Measurements from ENCODE around the gene OBP2B.

Gene OBP2B

DNA sequence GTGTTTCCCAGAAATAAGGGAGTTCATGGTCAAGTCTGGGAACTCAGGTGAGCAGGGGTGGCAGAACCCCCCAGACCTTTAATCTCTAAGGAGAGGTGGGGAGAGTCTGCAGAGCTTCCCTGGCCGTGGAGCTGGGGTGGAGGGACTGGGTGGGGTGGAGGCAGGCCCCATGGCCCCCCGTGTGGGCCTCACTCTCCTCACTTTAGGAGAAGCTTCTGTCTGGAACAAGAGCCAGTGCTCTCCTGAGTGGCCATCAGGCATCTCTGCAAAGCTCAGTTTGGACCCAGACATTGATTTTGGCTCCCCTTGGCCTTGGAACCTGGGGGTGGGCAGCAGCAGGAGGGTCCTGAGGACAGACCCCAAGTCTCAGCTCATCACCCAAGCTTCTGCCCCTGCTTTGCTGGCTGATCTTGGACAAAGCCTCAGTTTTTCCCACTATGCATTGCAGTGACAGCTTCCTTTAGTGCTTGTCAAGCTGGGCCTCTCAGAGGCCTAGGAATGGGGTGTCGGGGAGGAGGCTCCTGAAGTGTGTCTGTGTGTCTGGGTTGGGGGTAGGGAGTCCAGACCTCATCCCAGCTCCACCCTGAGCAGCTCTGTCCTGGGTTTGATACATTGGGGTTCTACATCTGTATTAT lies 41.8 kb downstream of the OBP2B start:
- no peak for DNase-seq (ENCODE audit: low read depth in 2 of 2)

DNA sequence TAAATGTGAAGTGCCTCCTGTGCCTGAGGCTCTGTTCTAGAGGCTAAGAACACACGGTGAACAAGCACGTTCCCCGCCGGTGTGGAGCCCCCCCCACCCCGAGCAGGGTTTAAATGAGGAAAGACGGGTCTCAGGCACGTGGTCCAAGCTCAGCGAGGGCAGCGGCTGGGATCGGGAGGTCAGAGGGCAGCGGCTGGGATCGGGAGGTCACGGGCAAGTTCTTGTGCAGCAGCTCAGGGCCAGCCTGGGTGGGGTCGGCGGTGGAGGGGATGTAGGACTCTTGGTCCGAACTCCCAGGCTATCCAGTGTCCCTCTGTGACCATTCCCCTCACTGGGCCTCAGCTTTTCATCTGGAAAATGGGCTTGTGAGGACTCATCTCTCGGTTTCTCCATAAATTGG lies 42.7 kb downstream of the OBP2B start:
- DNase-seq (ENCODE audit: low read depth in 2 of 2), result no peak

DNA sequence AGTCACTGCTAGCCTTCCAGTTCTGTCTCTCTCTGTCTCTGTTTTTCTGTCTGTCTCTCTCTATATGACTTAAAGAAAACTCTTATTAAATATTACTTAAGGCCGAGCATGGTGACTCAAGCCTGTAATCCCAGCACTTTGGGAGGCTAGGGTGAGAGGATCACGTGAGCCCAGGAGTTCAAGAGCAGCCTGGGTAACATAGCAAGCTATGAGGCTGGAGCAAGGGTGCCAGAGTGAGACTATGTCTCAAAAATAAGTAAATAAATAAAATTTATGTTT lies 43.7 kb downstream of the OBP2B start:
- DNase-seq (ENCODE audit: low read depth in 2 of 2), result no peak

DNA sequence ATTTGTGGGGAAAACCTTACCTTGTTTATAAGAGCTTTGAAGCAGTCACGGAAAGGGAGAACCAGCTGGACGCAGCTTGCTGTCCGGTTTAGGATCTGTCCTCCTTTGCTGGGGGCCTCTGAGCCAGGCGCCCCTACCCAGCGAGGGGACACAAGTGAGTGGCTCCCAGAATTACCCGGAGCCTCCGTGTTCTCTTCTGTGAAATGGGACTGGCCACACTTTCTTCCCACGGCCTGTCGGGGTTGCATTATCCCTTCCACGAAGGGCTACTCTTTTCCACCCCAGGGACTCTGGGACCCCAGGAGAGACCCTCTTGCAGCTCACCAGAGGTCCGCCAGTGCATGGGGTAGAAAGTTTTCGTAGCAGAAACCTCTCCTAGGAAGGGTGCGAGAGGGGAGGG lies 44.9 kb downstream of the OBP2B start:
- no peak for DNase-seq (ENCODE audit: low read depth in 2 of 2)

DNA sequence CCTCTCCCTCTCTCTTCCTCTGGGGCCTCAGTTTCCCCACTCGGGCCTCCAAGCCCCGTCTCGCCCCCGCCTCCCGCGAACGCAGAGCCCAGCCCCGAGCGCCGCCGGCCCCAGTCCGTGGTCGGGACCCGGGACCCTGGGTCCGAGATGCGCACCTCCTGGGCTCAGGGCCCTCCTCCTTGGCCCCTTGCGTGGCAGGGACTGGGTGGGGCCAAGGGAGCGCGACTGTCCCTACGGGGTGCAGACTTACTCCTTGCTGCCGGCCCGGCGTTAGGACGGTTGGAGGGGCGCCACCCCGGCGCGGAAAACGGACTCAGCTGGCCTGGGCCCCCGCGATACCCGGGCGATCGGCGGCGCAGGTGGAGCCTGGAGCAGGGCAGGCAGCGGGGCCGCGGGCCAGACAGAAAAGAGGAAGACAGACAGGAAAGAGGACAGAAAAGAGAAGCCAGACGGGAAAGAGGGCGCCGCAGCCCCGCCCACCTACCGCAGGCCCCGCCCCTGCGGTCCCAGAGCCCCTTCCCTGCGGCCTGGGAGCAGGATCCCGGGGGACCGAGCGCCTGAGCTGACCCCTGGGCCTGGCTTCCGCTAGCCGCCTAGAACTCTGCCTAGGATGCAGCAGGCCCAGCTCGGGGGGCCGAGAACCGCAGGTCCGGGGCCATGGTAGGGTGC lies 45.4 kb downstream of the OBP2B start, which contains the start of gene GBGT1:
TSS of gene GBGT1 (minus strand) at position 411 of the 669 bp plus-strand sequence. CDS start 1,502 bp downstream, outside the sequence.
- DNase-seq (ENCODE audit: low read depth in 2 of 2), result no peak

DNA sequence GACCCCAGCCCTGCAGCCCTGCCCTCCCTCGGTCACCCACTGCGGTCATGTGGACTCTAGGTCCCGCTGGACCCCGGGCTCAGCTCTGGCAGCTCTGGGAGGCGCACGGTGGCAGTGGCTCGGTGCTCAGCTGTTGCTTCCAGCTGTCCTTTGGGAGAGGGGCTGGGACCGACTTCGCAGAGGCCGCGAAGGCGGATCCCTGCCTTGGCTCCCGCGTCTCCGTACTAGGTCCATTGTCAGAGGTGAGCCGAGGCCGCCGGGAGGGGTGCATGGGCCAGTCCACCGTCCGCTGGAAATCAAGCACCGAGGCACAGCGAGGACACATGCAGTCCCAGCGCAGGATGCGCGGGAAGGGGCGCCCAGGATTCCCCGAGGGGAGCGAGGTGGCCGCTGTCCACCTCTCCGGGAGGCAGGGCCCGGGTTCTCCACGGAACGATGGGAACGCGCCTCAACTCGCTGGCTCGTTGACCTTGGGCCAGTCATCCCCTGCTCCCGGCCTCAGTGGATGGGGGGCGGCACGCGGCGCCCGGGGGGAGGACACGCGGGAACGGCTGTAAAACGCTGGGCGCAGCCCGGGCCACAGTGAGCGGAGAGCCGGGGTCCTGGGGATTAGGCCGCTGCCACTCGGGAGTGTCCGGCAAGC lies 46.1 kb downstream of the OBP2B start:
- DNase-seq (ENCODE audit: low read depth in 2 of 2), result no peak

DNA sequence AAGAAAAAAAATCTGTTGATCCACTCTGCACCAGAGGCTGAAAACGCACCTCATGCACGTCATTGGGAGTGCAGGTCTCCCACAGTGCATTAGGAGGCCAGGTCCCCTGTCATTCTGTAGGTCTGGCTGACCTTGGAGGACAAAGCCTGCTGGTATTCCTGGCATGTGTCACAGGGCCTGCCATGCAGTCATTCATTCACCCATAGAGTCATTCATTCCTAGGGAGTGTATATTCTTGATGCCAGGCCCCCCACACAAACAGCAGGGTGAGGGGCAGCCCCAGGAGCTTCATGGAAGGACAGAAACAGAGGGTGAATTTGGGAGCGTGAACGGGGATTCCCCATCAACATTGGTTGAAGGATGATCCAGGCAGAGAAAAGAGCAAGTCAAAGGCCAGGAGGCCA lies 47.5 kb downstream of the OBP2B start:
- no peak for DNase-seq (ENCODE audit: low read depth in 2 of 2)

DNA sequence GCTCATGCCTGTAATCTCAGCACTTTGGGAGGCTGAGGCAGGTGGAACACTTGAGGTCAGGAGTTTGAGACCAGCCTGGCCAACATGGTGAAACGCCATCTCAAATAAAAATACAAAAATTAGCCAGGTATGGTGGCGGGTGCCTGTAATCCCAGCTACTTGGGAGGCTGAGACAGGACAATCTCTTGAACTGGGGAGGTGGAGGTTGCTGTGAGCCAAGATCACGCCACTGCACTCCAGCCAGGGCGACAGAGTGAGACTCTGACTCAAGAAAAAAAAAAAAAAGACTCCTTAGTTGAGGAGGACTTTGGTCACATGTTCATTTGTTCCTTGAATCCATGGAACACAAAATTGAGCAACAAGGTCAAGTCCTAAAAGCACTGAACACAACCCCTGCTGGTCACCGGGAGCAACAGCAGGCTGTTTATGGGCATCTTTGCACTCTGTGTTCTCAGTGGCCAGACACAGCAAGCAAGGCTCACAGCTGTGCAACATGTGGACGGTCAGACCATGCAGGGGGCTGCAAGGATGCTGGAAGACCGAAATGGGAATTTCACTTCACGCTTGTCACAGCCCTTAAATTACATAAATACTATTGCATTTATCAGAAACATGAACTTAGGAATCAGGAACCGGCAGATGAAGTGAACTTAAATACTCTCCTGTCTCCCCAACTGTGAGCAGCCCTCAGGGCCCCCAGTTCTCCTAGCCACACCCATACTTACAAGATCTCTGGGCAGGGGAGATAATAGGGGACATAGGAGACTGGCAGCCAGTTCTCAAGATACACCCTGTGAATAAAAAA lies 48.1 kb downstream of the OBP2B start:
- DNase-seq (ENCODE audit: low read depth in 2 of 2), result no peak

DNA sequence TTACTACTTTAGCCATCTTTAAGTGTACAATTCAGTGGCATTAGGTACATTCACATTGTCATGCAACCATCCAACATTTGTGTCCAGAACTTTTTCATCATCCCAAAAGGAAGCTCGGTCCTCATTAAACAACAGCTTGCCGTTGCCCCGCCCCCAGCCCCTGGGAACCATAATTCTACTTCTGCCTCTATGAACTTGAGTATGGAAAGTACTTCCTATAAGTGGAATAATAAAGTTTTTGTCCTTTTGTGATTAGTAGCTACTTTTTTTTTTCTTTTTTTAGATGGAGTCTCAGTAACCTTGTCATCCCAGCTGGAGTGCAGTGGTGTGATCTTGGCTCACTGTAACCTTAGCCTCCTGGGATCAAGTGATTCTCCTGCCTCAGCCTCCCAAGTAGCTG lies 50.4 kb downstream of the OBP2B start:
- DNase-seq (ENCODE audit: low read depth in 2 of 2), result no peak

Data from stimulated activated CD8-positive, alpha-beta memory T cell treated with anti-CD3 and anti-CD28 coated beads, Interleukin-2, amount 100 ng/mL, for 1 hour (primary cell).